Cardiac muscle cell (in vitro differentiated cells and primary cell): ENCODE measurements around the gene PRPF40B. TPM values are rescaled to one million over a fixed set of nuclear protein-coding genes. Genes with fewer than 3 reads are reported as not detected.

Source experiments
- DNase-seq, 2 donors: peaks; one replicate each; pipeline versions ENCODE4 v3.0.0 to v3.0.0-alpha.2; 2010 to 2017; ENCODE audit warnings: low read depth in 1 of 2, low spot score in 1 of 2
- H3K27ac ChIP-seq: fragments of 200-600 bp; sonication (generic); 2 replicates; pipeline ENCODE4 v1.5.1; 2016
- H3K27me3 ChIP-seq: fragments of 200-600 bp; sonication (generic); 2 replicates; pipeline ENCODE4 v1.6.0; 2016; ENCODE audit warnings: control low read depth
- H3K36me3 ChIP-seq: fragments of 200-600 bp; sonication (generic); 2 replicates; pipeline ENCODE4 v1.5.1; 2016; ENCODE audit warnings: control low read depth
- H3K4me1 ChIP-seq: fragments of 200-600 bp; sonication (generic); 2 replicates; pipeline ENCODE4 v1.8.1; 2017; ENCODE audit warnings: low read depth, mild to moderate bottlenecking, mixed run types
- H3K4me3 ChIP-seq: fragments of 200-600 bp; sonication (generic); 2 replicates; pipeline ENCODE4 v1.5.1; 2016; ENCODE audit warnings: mild to moderate bottlenecking
- H3K9me3 ChIP-seq: fragments of 200-600 bp; sonication (generic); 2 replicates; pipeline ENCODE4 v1.5.1; 2017; ENCODE audit warnings: low read depth, mild to moderate bottlenecking, control low read depth
- polyA plus RNA-seq: library from polyadenylated mRNA; unstranded; fragments of >200 nt; fragmentation: Nextera tagmentation; extraction: Ambion mirVana; gene quantifications from 2 replicates; pipeline ENCODE4 v1.2.1, GENCODE V29; 2016
- total RNA-seq: library from RNA; depleted of rRNA; stranded (reverse); fragments of >200 nt; gene quantifications from 2 replicates; pipeline ENCODE4 v1.2.3, GENCODE V29; 2016
- TF ChIP-seq, protein P1 (sequence below): IDR thresholded peaks from 2 replicates; pipeline ENCODE4 v1.5.1; 2012; ENCODE audit warnings: low read depth, mild to moderate bottlenecking, low read length

PRPF40B gene
- total and polyA plus RNA-seq, 2 experiments from 2014 or later: 46.4 to 52.9 TPM

DNA sequence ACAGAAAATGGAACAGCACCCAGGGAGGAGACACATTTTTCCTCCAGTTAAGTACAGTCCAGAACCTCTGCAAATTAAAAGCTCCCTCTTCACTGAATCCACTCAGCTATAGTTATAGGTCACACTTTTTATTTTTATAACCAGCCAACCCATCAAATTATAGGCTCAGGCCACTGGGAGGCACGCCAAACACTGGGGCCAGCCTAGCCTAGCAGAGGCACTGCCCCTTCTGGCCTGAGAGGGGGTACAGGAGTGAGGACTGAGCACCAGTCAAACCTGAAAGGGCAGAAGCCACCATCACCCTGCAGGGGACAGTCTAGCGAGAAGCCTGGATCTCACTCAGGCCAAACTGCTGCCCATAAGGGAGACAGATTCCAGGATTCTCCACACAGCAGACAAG is 64.6 kb downstream of the PRPF40B start:
- DNase-seq: no peak
- TF ChIP-seq, protein P1, sequence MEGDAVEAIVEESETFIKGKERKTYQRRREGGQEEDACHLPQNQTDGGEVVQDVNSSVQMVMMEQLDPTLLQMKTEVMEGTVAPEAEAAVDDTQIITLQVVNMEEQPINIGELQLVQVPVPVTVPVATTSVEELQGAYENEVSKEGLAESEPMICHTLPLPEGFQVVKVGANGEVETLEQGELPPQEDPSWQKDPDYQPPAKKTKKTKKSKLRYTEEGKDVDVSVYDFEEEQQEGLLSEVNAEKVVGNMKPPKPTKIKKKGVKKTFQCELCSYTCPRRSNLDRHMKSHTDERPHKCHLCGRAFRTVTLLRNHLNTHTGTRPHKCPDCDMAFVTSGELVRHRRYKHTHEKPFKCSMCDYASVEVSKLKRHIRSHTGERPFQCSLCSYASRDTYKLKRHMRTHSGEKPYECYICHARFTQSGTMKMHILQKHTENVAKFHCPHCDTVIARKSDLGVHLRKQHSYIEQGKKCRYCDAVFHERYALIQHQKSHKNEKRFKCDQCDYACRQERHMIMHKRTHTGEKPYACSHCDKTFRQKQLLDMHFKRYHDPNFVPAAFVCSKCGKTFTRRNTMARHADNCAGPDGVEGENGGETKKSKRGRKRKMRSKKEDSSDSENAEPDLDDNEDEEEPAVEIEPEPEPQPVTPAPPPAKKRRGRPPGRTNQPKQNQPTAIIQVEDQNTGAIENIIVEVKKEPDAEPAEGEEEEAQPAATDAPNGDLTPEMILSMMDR: no peak
- H3K9me3 ChIP-seq: no peaks in the 10 kb centered on the region
- H3K4me1 ChIP-seq: peaks cover 15% of the 10 kb centered on the region
- no peaks in the 10 kb centered on the region for H3K27me3 ChIP-seq
- H3K36me3 ChIP-seq: no peaks in the 10 kb centered on the region
- no peak overlapping the region for H3K4me3 ChIP-seq
- no peak overlapping the region for H3K27ac ChIP-seq

DNA sequence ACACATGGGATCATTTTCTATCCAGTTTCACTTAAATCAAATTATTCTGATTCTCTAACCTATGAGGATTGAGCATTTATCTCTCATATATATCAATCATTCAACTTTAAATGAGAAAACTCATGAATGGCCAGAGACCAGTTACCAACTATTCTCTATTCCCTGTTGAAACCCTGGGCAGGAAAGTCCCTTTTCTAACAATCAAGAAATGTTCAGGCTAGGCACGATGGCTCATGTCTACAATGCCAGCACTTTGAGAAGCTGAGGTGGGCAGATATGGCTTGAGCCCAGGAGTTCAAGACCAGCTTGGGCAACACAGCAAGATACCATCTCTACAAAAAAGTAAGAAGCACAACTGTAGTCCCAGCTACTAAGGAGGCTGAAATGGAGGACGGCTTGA is 65.9 kb downstream of the PRPF40B start:
- H3K36me3 ChIP-seq: no peaks in the 10 kb centered on the region
- H3K4me1 ChIP-seq: peaks cover 5% of the 10 kb centered on the region
- TF ChIP-seq, protein P1: no peak
- H3K4me3 ChIP-seq: no peak overlapping the region
- no peaks in the 10 kb centered on the region for H3K27me3 ChIP-seq
- H3K27ac ChIP-seq: no peak overlapping the region
- no peak for DNase-seq
- no peaks in the 10 kb centered on the region for H3K9me3 ChIP-seq

DNA sequence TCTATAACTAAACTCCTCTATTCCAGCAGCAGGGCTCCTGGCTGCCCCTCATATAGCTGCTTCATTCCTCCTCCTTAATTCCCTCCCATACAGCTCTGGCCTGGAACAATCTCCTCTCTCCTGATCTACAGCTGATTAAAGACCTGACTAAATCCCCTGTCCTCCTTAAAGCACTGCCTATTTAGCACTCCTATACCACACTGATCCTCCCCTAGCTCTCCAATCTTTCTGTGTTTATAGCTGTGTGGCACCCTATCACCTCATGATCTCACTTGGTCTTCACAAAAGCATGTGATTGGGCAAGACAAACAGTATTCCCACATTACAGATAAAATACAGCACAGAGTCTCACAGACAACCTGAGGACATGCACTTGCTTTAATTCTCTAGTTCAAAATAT is 66.4 kb downstream of the PRPF40B start:
- no peak for DNase-seq
- Histone ChIP-seq H3K27me3 (no peaks in the 10 kb centered on the region), H3K4me3 (no peak overlapping the region), H3K4me1 (no peaks in the 10 kb centered on the region), H3K9me3 (no peaks in the 10 kb centered on the region), H3K27ac (no peak overlapping the region), H3K36me3 (no peaks in the 10 kb centered on the region)
- TF ChIP-seq, protein P1: no peak

DNA sequence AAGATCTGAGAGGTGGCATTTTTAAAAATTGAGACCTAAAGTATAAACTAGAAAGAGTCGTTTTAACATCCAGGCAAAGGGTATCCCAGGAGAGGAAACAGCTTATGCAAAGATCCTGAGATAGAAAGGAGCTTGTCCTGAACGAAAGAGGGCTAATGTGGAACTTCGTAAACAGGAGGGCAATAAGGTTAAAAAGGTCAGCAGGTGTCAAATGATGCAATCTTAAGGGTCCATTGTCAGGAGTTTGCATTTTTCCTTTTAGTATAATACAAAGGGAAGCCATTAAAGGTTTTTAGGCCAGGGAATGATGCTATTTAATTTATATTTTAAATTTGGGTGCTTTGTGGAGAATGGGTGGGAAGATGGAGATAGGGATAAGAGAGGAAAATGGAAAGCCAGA is 69.5 kb downstream of the PRPF40B start:
- TF ChIP-seq, protein P1: no peak
- Histone ChIP-seq H3K4me3 (no peak overlapping the region), H3K27ac (no peak overlapping the region), H3K9me3 (no peaks in the 10 kb centered on the region), H3K4me1 (peaks cover 3% of the 10 kb centered on the region), H3K36me3 (no peaks in the 10 kb centered on the region), H3K27me3 (no peaks in the 10 kb centered on the region)
- DNase-seq: no peak

DNA sequence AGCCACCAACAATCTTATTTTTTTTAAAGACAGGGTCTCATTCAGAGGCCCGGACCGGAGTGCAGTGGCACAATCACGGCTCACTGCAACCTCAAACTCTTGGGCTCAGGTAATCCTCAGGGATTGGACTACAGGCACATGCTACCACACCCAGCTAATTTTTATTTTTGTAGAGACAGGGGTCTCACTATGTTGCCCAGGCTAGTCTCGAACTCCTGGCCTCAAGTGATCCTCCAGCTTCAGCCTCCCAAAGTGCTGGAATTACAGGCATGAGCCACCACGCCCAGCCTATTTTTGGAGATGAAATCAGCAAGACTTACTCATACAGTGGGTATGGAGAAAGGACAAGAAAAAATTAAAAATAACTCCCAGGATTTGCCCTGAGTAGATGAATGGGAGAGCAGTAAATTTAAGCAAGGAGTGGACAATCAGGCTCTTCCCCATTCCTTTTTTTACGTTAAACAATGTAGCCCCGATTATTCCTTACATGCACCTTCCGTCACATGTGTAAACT is 70.6 kb downstream of the PRPF40B start:
- TF ChIP-seq, protein P1: no peak
- H3K27me3 ChIP-seq: no peaks in the 10 kb centered on the region
- H3K27ac ChIP-seq: no peak overlapping the region
- H3K9me3 ChIP-seq: no peaks in the 10 kb centered on the region
- no peak overlapping the region for H3K4me3 ChIP-seq
- H3K36me3 ChIP-seq: no peaks in the 10 kb centered on the region
- DNase-seq: no peak
- peaks cover 14% of the 10 kb centered on the region for H3K4me1 ChIP-seq

Other genes with a start within 250 kb of the PRPF40B start
- 0.86 and 1.0 TPM in 2 replicates for gene KCNH3, start 84.5 kb upstream of the PRPF40B start, total RNA-seq
- gene KCNH3, start 84.5 kb upstream of the PRPF40B start, polyA plus RNA-seq: 0.14 and 0.34 TPM in 2 replicates
- 75.6 and 109 TPM in 2 replicates for gene MCRS1, start 55.4 kb upstream of the PRPF40B start, total RNA-seq
- 74.5 and 104 TPM in 2 replicates for gene MCRS1, start 55.4 kb upstream of the PRPF40B start, polyA plus RNA-seq
- 0.21 and 1.6 TPM in 2 replicates for gene FAM186B, start 17.9 kb upstream of the PRPF40B start, total RNA-seq
- 0.64 and 0.99 TPM in 2 replicates for gene FAM186B, start 17.9 kb upstream of the PRPF40B start, polyA plus RNA-seq
- gene FMNL3, start 83.8 kb downstream of the PRPF40B start, total RNA-seq: 5.1 and 5.6 TPM in 2 replicates
- 2.9 and 4.7 TPM in 2 replicates for gene FMNL3, start 83.8 kb downstream of the PRPF40B start, polyA plus RNA-seq
- gene TMBIM6, start 118.0 kb downstream of the PRPF40B start, total RNA-seq: 192 and 232 TPM in 2 replicates
- gene TMBIM6, start 118.0 kb downstream of the PRPF40B start, polyA plus RNA-seq: 388 and 524 TPM in 2 replicates
- 47.2 and 61.1 TPM in 2 replicates for gene NCKAP5L, start 204.9 kb downstream of the PRPF40B start, total RNA-seq
- gene NCKAP5L, start 204.9 kb downstream of the PRPF40B start, polyA plus RNA-seq: 32.0 and 38.5 TPM in 2 replicates
- 5.9 and 7.1 TPM in 2 replicates for gene BCDIN3D, start 219.5 kb downstream of the PRPF40B start, total RNA-seq
- 6.4 and 8.9 TPM in 2 replicates for gene BCDIN3D, start 219.5 kb downstream of the PRPF40B start, polyA plus RNA-seq